Renal pelvis (tissue), 12 donors: ENCODE data around the gene SLC44A4. TPM values are rescaled to one million over a fixed set of nuclear protein-coding genes. Genes with fewer than 3 reads are reported as not detected.
A peak's percentile ranks its signal among the peaks of the same experiment; 100 is the strongest.
"Not testable (repeated sequence)": the region's sequence is repeated elsewhere in the genome, so short reads cannot be mapped to it uniquely, and the experiment has no call there.

Experiments
- DNase-seq: peaks from one replicate; pipeline ENCODE4 v3.0.0-alpha.2; 2013
- long read RNA-seq, 16 experiments: transcript quantifications; one replicate each; lab custom pipeline, GENCODE V29; 2026
- polyA plus RNA-seq, 3 donors: library from polyadenylated mRNA; unstranded; fragments of 120-200 nt; gene quantifications; one replicate each; pipeline ENCODE4 v1.2.1, GENCODE V29; 2013; ENCODE audit not compliant: insufficient read length in 3 of 3

Gene SLC44A4
- polyA plus RNA-seq: 10 to 100 TPM; 35.1 to 68.8 (median 66.9) TPM
- long read RNA-seq, donor 1, transcript SLC44A4-202 (21 exons, 2,589 nt): major isoform, 6 of 9 reads
- long read RNA-seq, donor 1, partial matches to known transcripts: 0 of 9 reads
- long read RNA-seq, donor 1, other reads (novel, unspliced or antisense): 0 of 9 reads
- long read RNA-seq, donor 2, transcript SLC44A4-202 (21 exons, 2,589 nt): major isoform, 5 of 5 reads
- long read RNA-seq, donor 2, partial matches to known transcripts: 0 of 5 reads
- long read RNA-seq, donor 2, other reads (novel, unspliced or antisense): 0 of 5 reads
- long read RNA-seq, donor 3, partial matches to known transcripts: 0 of 3 reads
- long read RNA-seq, donor 3, other reads (novel, unspliced or antisense): 0 of 3 reads
- long read RNA-seq, donor 4, partial matches to known transcripts: 0 of 5 reads
- long read RNA-seq, donor 4, other reads (novel, unspliced or antisense): 0 of 5 reads
- long read RNA-seq, donor 5, partial matches to known transcripts: 0 of 1 reads
- long read RNA-seq, donor 5, other reads (novel, unspliced or antisense): 0 of 1 reads
- long read RNA-seq, donor 6, partial matches to known transcripts: 10 of 14 reads
- long read RNA-seq, donor 6, other reads (novel, unspliced or antisense): 0 of 14 reads
- long read RNA-seq, donor 7, transcript SLC44A4-202 (21 exons, 2,589 nt): major isoform, 6 of 6 reads
- long read RNA-seq, donor 7, partial matches to known transcripts: 0 of 6 reads
- long read RNA-seq, donor 7, other reads (novel, unspliced or antisense): 0 of 6 reads
- long read RNA-seq, donor 8, partial matches to known transcripts: 0 of 1 reads
- long read RNA-seq, donor 8, other reads (novel, unspliced or antisense): 0 of 1 reads
- long read RNA-seq, donor 9, partial matches to known transcripts: 0 of 7 reads
- long read RNA-seq, donor 9, other reads (novel, unspliced or antisense): 0 of 7 reads
- long read RNA-seq, donor 10, partial matches to known transcripts: 0 of 4 reads
- long read RNA-seq, donor 10, other reads (novel, unspliced or antisense): 0 of 4 reads
- long read RNA-seq, donor 11, partial matches to known transcripts: 0 of 3 reads
- long read RNA-seq, donor 11, other reads (novel, unspliced or antisense): 0 of 3 reads
- long read RNA-seq, donor 12, transcript SLC44A4-202 (21 exons, 2,589 nt): major isoform, 9 of 16 reads
- long read RNA-seq, donor 12, partial matches to known transcripts: 5 of 16 reads
- long read RNA-seq, donor 12, other reads (novel, unspliced or antisense): 0 of 16 reads
- long read RNA-seq, donor 13: 0 reads
- long read RNA-seq, donor 14, transcript SLC44A4-202 (21 exons, 2,589 nt): major isoform, 5 of 7 reads
- long read RNA-seq, donor 14, partial matches to known transcripts: 0 of 7 reads
- long read RNA-seq, donor 14, other reads (novel, unspliced or antisense): 0 of 7 reads
- long read RNA-seq, donor 15, transcript SLC44A4-202 (21 exons, 2,589 nt): major isoform, 14 of 48 reads
- long read RNA-seq, donor 15, partial matches to known transcripts: 30 of 48 reads
- long read RNA-seq, donor 15, other reads (novel, unspliced or antisense): 0 of 48 reads
- long read RNA-seq, donor 16, partial matches to known transcripts: 0 of 3 reads
- long read RNA-seq, donor 16, other reads (novel, unspliced or antisense): 0 of 3 reads

GRCh38 chr6:31878726-31879125 lies at the start of gene SLC44A4:
Gene SLC44A4, minus strand, starts transcription at chr6:31878997. Its CDS starts 17 bp downstream, at chr6:31878980.
- no peak for DNase-seq

- no peak for DNase-seq
These were observed 49.8 kb upstream of the SLC44A4 start for GRCh38 chr6:31928672-31928939.

- DNase-seq: no peak
These were observed 49.3 kb upstream of the SLC44A4 start for GRCh38 chr6:31927863-31928671.

DNA sequence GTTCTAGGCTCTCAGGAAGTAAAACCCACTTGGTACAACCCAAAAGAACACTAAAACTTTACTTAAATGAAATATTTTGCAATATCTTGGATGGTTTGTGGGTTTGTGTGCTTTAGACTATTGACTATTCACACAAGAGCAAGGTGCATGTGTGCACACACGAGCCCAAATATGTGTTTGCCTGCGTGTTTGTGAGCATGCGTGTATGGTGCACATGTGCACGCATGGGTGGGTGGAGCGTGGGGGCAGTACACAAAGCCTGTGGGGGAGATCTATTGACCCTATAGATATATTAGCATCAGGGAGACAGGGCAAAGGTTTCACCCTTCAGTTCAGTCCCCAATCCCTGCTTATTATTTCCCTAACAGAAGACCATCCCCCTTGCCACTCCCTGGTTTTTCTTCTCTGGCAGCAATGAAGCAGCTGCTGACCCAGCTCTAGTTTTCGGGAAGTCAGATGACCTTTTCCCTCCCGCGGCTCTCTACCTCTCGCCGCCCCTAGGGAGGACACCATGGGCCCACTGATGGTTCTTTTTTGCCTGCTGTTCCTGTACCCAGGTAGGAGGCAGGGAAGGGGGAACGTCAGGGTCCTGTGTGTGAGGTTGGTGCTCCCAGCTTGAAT lies 48.6 kb upstream of the SLC44A4 start, which contains the start of gene C2:
C2 (plus strand) TSS at position 476 of the 621 bp plus-strand sequence; CDS start at position 512, 36 bp downstream.
- DNase-seq: no peak

DNA sequence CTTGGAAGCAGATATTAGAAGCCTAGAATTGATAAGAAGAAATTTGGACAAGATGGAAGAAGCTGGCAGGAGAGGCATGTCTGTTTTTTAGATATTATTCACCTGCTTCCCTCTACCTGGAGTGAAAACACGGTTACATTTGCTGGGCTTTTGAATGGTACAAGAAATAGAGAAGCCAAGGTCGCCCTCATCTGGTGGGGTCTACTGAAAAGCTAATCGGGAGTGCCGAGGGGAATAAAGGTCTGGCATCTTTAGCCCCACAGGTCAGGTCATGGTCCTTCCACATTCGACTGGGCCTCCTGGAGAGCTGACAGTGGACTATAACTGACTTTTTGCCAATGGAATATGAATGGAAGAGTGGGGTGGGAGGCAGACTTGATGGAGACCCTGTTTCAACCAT lies 44.1 kb upstream of the SLC44A4 start:
- no peak for DNase-seq

DNA sequence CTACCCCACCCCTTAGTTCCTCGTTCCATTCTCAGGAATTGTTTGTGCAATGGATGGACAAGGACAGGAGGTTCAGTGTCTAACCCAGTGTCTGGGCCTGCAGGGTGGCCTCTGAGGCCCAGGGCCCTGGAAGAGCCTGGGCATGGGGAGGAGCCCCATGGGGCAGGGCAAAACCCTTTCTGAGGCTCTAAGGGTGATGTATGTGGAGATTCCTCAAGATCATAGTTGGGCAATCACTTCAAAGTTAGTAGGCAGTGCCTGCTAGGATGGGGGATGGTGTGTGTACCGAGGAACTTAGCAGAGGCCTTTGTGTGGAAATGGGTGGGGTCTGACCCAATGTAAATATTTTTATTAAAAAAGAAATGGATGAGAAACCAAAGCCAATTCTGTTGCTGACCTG lies 42.0 kb upstream of the SLC44A4 start:
- no peak for DNase-seq

DNA sequence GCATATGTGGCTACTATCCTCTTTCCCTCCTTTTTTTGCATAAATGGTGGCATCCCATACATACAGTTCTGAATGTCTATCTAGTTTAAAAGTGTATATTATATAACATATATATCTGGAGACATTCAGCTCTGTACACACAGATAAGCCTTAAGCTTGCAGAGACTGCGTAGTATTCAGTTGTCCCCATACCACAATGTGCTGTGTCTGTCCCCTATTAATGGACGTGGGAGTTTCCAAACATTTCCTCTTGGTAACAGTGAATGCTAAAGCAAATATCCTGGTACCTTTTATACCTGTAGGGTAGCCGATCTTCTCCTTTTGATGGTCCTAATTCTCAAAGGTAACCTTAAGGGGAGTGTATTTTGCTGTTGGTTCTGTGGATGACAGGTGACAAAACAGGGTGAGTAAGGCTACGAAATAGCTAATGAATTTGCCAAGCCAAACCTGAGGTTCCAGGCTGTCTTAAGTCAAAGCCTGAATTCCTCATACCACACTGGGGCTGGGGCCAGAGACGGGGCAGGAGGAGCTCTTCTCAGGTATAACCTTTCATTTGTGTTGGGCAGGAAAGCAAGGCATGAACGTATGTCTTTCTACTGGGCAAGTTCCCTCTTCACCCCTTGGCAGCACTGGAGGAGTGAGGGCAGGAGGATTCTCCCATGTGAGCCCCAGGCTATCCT lies 41.0 kb upstream of the SLC44A4 start:
- no peak for DNase-seq

- DNase-seq: no peak
These were observed 39.4 kb upstream of the SLC44A4 start for GRCh38 chr6:31918069-31918720.

GRCh38 chr6:31915756-31916155 lies 37.0 kb upstream of the SLC44A4 start:
- DNase-seq: no peak

- DNase-seq: no peak
These were observed 36.6 kb upstream of the SLC44A4 start for GRCh38 chr6:31915351-31915750.

DNA sequence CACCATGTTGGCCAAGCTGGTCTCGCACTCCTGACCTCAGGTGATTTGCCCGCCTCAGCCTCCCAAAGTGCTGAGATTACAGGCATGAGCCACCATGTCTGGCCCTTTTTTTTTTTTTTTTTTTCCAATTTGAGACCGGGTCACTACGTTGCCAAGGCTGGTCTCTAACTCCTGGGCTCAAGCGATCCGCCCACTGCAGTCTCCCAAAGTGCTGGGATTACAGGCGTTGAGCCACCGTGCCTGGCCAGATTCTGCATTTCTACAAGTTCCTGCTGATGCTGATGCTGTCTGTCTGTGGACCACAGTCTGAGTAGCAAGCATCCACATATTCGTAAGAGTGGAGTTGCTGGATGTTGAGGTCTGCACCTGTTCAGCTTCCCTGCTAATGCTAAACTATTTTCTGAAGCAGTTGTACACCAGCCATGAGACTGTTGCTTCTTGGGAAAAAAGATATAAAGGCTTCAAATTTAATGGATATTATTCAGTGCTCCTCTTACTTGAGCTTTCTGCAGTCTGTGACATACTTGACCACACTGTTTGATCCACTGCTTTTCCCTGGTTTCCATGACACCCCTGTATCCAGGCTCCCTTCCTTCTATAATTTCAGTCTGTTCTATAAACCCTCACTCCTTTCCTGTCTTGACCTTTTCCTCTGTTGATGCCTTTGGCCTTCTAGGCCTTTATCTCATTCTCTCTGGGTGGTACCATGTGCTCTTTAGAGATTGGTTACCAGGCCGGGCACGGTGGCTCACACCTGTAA lies 33.2 kb upstream of the SLC44A4 start:
- DNase-seq: no peak

DNA sequence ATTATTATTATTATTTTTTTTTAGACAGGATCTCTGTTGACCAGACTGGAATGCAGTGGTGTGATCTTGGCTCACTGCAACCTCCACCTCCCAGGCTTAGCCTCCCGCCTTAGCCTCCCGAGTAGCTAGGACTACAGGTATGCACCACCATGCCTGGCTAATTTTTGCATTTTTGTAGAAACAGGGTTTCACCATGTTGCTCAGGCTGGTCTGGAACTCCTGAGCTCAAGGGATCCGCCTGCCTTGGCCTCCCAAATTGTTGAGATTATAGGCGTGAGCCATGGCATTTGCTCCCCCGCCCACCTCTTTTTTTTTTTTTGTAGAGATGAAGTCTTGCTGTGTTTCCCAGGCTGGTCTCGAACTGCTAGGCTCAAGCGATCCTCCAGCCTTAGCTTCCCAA lies 30.5 kb upstream of the SLC44A4 start:
- not testable (repeated sequence) for DNase-seq

DNA sequence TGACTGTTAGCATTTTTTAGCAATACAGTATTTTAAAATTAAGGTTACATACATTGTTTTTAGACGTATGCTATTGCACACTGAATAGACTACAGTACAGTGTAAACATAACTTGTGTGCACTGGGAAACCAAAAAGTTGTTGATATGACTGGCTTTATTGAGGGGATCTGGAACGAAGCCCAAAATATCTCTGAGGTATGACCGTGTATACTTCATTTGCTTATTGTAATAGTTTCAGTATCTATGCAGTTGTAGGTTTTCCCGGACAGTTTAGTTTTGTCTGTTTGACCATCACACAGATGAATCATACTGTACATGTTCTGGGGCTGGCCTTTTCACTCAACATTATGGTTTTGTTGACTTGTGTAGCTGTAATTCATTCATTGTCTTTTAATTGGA lies 30.0 kb upstream of the SLC44A4 start:
- DNase-seq: no peak

DNA sequence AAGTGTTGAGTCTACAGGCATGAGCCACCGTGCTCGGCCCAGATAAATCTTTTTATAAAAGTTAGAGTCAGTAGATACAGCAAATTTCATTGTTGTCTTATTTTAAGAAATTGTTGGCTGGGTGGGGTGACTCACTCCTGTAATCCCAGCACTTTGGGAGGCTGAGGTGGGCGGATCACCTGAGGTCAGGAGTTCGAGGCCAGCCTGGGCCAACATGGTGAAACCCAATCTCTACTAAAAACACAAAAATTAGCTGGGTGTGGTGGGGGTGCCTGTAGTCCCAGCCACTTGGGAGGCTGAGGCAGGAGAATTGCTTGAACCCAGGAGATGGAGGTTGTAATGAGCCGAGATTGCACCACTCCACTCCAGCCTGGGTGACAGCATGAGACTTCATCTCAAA lies 29.5 kb upstream of the SLC44A4 start:
- not testable (repeated sequence) for DNase-seq

DNA sequence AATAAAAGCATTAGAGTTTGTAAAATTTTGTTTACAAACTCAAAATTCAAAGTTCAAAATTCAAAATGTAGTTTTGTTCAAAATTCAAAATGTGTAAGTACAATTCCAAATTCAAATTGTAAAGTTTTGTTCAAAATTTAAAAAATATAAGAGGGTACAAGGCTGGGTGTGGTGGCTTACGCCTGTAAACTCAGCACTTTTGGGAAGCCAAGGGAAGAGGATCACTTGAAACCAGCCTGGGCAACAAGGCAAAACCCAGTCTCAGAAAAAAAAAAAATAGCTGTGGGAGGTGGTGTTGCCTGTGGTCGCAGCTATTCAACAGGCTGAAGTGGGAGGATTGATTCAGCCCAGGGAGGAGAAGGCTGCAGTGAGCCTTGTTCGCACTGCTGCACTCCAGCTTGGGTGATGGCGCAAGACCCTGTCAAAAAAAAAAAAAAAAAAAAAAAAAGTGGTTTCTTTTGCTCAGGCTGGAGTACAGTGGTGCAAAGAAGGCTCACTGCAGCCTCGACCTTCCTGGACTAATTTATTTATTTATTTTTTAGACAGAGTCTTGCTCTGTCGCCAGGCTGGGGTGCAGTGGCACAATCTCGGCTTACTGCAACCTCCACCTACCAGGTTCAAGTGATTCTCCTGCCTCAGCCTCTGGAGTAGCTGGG lies 28.5 kb upstream of the SLC44A4 start:
- DNase-seq: peak; percentile 45

- DNase-seq: not testable (repeated sequence)
These were observed 27.9 kb upstream of the SLC44A4 start for GRCh38 chr6:31906727-31907126.

- DNase-seq: no peak
These were observed 27.3 kb upstream of the SLC44A4 start for GRCh38 chr6:31906122-31906521.
